ENCODE measurements around the gene CFAP58.

DNA sequence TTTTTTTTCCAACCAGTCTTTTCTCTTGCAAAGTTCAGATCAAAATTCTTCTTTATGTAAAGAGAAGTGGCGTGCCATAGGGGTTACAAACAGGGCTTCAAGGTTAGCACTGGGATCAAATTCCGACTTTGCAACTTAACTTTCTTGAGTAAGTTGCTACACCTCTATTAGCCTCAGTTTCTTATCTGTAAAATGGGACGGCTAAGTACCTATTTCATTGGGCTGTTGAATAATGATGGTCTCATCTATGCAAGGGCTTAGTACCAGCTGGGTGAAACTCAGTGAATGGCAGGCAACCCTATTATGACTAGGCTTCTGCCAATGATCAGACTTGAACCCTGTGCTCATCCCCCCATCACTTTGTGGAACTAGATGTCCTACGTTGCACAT is 49.3 kb upstream of the CFAP58 start:
- TF ChIP-seq, protein P1, sequence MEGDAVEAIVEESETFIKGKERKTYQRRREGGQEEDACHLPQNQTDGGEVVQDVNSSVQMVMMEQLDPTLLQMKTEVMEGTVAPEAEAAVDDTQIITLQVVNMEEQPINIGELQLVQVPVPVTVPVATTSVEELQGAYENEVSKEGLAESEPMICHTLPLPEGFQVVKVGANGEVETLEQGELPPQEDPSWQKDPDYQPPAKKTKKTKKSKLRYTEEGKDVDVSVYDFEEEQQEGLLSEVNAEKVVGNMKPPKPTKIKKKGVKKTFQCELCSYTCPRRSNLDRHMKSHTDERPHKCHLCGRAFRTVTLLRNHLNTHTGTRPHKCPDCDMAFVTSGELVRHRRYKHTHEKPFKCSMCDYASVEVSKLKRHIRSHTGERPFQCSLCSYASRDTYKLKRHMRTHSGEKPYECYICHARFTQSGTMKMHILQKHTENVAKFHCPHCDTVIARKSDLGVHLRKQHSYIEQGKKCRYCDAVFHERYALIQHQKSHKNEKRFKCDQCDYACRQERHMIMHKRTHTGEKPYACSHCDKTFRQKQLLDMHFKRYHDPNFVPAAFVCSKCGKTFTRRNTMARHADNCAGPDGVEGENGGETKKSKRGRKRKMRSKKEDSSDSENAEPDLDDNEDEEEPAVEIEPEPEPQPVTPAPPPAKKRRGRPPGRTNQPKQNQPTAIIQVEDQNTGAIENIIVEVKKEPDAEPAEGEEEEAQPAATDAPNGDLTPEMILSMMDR (conservative IDR thresholded peaks at IDR 0.05) = no peak
- no peak for TF ChIP-seq EZH2 (IDR thresholded peaks at IDR 0.05; ENCODE audit: low read depth)

All from PC-9 (cell line).